Renal cortex interstitium (tissue), 11 donors: Measurements from ENCODE around the gene ADARB2. TPM values are rescaled to one million over a fixed set of nuclear protein-coding genes. Genes with fewer than 3 reads are reported as not detected.

Source experiments
- DNase-seq, 11 donors: peaks; one replicate each; pipeline ENCODE4 v3.0.0-alpha.2; 2013; ENCODE audit warnings: low read depth in 9 of 11, low spot score in 4 of 11; ENCODE audit errors: extremely low read depth in 1 of 11
- polyA plus RNA-seq, 3 donors: library from polyadenylated mRNA; unstranded; fragments of 120-200 nt; gene quantifications; one replicate each; pipeline ENCODE4 v1.2.1, GENCODE V29; 2013; ENCODE audit not compliant: insufficient read length in 3 of 3

The ADARB2 gene
- polyA plus RNA-seq, 3 donors: 1.1 to 2.1 (median 1.5) TPM

DNA sequence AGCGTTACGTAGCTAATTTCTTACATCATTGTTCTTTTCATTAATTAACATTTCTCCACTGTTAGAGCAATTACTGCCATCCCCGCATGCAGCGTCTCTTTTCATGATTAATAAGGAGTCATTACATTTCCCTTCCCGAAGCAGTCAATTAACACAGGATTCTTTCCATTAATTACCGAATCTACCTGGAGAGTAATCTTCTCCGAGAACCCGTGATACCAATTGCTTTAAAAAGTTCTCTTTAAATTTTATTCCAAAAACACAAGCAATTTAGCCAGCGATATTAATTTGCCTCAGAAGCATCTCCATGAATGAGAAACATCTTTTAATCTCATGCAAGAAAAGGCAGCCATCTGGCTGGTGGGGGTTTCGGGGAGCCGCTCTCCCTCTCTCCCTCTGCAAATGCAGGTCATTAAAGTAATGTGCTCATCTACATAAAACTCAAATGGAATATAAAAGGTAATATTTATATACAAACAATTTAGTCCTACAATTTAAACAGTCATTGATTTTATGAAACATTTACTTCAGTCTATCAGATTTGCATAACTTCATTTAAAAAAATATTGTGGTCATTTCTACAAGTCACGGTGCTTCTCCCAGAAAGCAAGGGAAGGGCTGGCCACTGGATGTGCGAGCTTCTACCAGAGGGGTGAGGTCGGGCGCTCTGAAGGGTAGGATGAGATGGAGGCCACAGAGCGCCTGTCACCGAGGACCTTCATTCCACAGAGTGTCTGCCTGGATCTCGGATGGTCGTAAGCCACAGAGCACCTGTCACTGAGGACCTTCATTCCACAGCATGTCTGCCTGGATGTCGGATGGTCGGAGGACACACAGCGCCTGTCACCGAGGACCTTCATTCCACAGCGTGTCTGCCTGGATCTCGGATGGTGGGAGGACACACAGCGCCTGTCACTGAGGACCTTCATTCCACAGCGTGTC, 536.2 kb downstream of the ADARB2 start:
- DNase-seq: no peak

- DNase-seq: no peak
These were observed 537.2 kb downstream of the ADARB2 start for GRCh38 chr10:1199897-1200721.

- DNase-seq: no peak
These were observed 538.0 kb downstream of the ADARB2 start for GRCh38 chr10:1199345-1199673.

DNA sequence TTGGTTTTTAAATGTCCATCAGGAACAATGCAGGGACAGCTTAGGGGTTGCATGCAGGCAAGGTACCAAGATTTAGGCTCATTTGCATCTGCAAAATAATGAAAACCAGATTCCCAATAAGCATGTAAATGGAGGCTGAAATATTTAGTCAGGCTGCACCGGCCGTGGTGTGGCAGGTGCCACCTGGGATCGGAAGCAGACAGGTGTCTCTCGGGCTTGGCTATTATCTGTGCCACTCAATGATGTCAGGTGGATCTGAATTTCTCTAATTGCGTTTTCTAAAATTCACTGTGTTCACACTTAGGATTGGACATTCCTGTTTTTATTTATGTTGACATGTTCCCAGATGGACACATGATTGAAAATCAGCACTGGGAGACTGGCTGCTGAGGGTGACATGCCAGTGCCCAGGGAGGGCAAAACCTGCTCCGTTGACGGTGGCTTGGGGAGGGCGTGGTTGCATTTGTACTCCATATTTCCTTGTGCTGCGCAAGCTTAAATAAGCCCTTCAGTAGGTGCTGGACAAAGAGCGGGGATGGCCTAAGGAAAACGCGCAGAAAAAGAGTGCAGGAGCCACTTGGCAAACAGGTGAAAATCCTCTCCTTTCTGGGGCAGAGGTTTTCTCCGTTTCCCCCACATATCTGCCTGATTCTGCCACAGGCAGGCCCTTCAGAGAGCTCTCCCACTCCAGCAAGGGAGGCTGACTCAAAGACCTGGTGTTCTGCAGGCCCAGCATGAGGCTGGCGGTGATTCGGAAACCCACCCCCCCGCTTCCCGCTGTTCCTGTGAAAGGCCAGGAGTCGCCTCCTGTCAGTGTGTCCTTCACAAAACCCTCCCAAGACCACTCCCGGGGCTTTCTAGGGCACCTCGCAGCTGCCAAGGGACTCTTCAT, 538.6 kb downstream of the ADARB2 start:
- DNase-seq: no peak

GRCh38 chr10:1197384-1197783, 539.9 kb downstream of the ADARB2 start:
- peak in 5 of 11 donors; percentile 26 to 52 (median 46) for DNase-seq

DNA sequence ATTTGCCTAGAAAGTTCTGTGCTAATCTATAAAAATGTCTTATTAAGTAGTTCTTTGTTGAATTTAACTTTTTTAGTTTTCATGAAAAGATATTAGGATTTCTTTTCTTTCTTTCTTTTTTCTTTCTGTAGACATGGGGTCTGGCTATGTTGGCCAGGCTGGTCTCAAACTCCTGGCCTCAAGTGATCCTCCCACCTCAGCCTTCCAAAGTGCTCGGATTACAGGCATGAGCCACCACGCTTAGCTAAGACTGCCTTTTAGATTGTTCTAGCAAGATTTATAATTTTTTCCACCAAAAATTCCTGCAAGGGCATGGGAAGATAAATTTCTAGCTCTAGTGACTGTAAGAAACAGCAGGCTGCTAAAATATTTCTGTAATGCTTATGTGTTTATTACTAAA, 540.7 kb downstream of the ADARB2 start:
- no peak for DNase-seq

DNA sequence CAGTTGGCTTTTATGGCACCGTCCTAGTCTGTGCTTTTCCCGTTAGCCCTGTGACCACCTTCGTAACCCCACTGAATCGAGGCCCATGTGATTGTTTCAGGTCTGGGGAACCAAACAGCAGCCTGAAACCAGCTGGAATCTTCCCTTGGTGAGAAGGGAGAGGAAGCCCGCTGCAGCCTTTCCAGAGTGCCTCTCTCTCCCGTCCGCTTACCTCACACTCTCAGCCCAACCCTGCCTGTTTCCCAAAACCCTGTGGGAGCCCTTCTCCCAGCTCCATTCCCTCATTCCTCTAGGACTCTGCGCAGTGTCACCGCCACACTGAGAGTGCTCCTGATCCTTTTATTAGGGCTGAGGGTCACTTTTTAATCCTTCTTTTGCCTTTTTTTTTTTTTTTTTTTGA, 541.5 kb downstream of the ADARB2 start:
- DNase-seq: no peak

- DNase-seq: no peak
These were observed 543.2 kb downstream of the ADARB2 start for GRCh38 chr10:1194161-1194560.

DNA sequence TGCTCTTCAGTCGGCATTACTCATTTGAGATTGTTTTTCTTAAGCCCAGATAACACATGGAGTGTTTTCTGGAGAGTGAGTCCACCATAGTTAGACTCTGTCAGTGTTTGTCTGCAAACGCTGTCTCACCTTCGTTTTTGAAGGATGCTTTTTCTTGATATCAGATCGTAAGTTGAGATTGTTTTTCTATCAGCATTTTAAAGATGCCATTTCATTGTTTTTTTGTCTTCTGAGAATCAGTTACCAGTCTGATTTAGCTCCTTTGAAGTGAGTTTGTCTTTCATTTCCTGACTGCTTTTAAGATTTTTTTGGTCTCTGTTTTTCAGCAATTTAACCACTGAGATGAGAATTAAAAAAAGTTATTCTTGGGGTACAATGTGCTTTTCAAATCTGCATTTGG, 543.8 kb downstream of the ADARB2 start:
- DNase-seq: no peak

DNA sequence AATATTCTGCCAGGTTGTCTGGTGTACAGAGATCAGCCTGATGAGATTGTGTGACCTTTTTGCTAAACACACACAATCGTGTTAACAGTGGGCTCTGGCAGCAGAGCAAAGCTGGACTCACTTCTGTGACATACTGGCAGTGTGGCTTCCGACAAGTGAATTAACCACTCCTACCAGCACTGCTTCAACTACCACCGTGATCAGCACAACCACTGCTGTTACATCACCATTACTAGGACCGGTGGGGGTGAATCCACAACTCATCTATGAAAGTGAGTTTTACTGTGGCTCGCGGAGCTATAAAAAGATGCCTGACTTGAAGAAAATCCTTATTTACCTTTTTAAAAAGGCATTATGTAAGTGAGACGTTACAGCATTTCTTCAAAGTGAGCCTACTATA, 545.6 kb downstream of the ADARB2 start:
- no peak for DNase-seq

GRCh38 chr10:1190791-1191490, 546.4 kb downstream of the ADARB2 start:
- DNase-seq: no peak

- no peak for DNase-seq
These were observed 547.3 kb downstream of the ADARB2 start for GRCh38 chr10:1190052-1190395.

GRCh38 chr10:1189166-1190051, 547.9 kb downstream of the ADARB2 start:
- no peak for DNase-seq

DNA sequence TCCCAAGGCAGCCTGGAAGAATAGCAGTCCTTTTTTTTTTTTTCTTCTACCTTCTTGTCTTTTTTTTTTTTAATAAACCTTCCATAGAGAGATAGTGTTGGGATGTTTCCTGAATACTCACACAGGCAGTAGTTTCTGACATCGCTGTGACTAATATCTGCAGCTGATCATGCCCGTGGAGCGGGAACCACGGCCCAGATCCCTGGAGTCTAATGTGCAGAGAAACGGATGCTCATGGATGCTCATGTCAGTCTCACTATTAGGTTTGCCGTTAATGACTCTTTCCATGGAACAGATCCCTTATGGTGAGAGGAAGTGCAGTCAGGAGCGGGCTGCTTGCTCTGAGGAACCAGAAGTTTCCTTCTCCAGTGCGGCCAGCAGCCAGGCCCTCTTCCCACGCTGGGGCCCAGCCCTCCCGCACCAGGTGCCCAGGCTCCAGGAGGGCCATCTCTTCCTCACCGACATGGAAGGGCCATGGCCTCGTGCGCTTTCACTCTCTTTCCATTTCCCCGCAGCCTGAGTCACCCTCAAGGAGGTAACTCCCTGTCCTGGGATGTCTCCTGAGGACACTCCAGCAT, 548.7 kb downstream of the ADARB2 start:
- DNase-seq: no peak

GRCh38 chr10:1187855-1188557, 549.3 kb downstream of the ADARB2 start:
- DNase-seq: no peak

DNA sequence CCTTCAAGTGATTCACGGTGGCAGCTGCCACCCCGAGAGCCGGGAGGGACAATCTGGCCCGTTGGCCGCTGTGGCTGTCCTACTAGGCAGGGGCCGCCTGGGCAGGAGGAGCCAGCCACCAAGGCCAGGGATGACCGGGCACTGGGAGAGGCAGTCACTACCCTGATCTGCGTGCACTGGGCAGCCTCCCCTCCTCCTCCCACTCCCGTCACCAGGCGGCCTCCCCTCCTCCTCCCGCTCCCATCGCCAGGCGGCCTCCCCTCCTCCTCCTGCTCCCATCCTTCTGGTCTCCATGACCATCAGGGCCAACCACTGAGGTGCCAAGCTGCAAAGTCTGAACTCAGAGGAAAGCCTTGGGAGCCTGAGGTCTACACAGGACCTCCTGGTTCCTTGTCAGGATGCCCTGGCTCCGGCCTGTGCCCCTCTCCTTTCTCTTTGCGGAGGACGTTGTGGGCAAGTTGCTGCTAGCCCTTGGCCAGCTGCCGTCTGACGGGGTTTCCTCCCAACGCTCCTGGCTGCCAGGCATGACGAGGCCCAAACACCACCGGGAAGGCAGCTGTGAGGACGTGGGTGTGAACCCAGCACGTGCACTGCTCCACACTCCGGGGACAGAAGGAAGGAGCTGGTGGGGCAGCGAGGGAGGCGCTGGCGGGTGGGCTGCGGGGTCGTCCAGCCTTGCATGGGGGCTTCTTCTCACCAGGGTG, 550.0 kb downstream of the ADARB2 start:
- DNase-seq: no peak

DNA sequence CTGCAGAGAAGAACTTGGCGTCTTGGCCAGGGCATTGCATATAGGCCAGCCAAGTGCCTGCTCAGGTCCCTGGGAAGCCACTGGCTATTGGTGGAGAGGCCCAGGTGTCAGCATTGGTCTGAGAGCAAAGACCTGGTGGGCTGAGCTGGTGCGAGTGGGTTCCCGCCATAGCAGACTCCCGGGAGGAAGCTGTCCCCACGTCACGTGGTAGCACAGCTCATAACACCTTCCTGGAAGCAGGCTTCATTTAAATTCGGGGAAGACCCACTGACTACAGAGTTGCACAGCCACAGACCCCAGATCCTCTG, 550.7 kb downstream of the ADARB2 start:
- no peak for DNase-seq
